Fibroblast of villous mesenchyme (primary cell): Measurements from ENCODE around the gene ZNF784. TPM values are rescaled to one million over a fixed set of nuclear protein-coding genes. Genes with fewer than 3 reads are reported as not detected.

ENCODE experiments used
- DNase-seq: peaks from one replicate; pipeline ENCODE4 v3.0.0-alpha.2; 2010; ENCODE audit warnings: low read depth
- H3K4me3 ChIP-seq: 2 replicates; pipeline ENCODE4 v1.5.1; 2011; ENCODE audit warnings: low read depth, mild to moderate bottlenecking, low read length
- CTCF ChIP-seq: IDR thresholded peaks from 2 replicates; pipeline ENCODE4 v1.5.1; 2012; ENCODE audit warnings: low read depth, mild to moderate bottlenecking, low read length; ENCODE audit not compliant: insufficient read depth
- total RNA-seq: library from RNA; depleted of rRNA; stranded (reverse); fragments of >200 nt; gene quantifications from 2 replicates; pipeline ENCODE4 v1.2.3, GENCODE V29; 2012

ZNF784 gene
- total RNA-seq, 1 donor = 5.6 TPM

GRCh38 chr19:55638864-55639359 is 14.5 kb upstream of the ZNF784 start:
- no peak overlapping the region for H3K4me3 ChIP-seq
- peak; percentile 51 for TF ChIP-seq CTCF
- DNase-seq = peak; percentile 24

DNA sequence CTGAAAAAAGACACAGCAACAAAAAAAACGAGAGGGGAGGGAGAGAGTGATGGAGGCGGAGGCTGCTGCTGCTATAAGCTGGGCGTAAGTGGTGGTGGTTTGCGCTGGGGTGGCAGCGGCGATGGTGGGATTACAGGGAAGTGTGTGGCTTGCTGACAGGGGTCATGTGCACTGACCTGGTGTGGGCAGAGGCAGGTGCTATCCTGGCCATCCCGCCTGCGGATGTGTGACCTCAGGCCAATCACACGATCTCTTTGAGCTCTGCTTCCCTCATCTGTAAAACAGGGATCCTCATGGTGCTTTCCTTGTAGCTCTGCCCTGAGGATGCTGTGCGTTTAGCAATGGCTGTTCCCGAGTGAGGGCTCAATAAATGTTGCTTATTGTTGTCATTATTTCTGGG is 13.2 kb upstream of the ZNF784 start:
- no peak for DNase-seq
- TF ChIP-seq CTCF = no peak
- no peak overlapping the region for H3K4me3 ChIP-seq

GRCh38 chr19:55636723-55637122 is 12.4 kb upstream of the ZNF784 start:
- no peak overlapping the region for H3K4me3 ChIP-seq
- no peak for TF ChIP-seq CTCF
- DNase-seq = no peak

GRCh38 chr19:55635856-55636440 is 11.6 kb upstream of the ZNF784 start:
- no peak for DNase-seq

GRCh38 chr19:55635334-55635717 is 11.0 kb upstream of the ZNF784 start:
- TF ChIP-seq CTCF = no peak
- peak overlapping the region; percentile 98 for H3K4me3 ChIP-seq
- DNase-seq = no peak

More at GRCh38 chr19:55635856-55636440, 11.6 kb upstream of the ZNF784 start:
- no peak for TF ChIP-seq CTCF
- H3K4me3 ChIP-seq = peak overlapping the region; percentile 98

DNA sequence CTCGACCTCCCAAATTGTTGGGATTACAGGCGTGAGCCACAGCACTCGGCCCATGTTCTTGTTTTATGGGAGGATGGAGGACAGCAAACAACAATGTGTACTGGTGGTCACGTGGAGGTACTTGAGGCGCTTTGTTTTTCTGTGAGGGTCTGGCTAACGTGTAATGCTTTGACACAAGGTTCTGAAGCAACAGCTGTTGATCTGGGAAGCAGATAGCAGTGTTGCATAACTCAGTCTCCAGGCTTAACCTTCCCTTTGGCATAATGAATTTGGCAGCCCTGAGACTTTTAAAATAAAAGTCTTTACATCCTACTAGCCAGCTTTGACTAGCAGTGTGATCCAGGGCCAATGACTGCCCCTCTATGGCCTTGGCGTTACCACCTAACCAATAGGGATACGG is 9.5 kb upstream of the ZNF784 start:
- no peak overlapping the region for H3K4me3 ChIP-seq
- no peak for TF ChIP-seq CTCF
- DNase-seq = peak; percentile 74

- DNase-seq = peak; percentile 97
- TF ChIP-seq CTCF = peak; percentile 82
- H3K4me3 ChIP-seq = no peak overlapping the region
These were observed 8.1 kb upstream of the ZNF784 start for GRCh38 chr19:55632463-55632834.
